K562 (cell line): ENCODE results near the gene SERPIND1. TPM values are rescaled to one million over a fixed set of nuclear protein-coding genes. Genes with fewer than 3 reads are reported as not detected.

Experiments
- EZH2 ChIP-seq: IDR thresholded peaks from 2 replicates; pipeline ENCODE4 v1.6.1; 2012; ENCODE audit warnings: low read depth, mild to moderate bottlenecking, inconsistent platforms, low read length, borderline replicate concordance
- FOXJ2 ChIP-seq: fragments of 200-800 bp; sonication (Bioruptor generic); IDR thresholded peaks from 2 replicates; pipeline ENCODE4 v1.6.1; 2016; ENCODE audit warnings: missing genetic modification characterization, missing compliant biosample characterization
- GABPA ChIP-seq: fragments of 200-800 bp; sonication (Bioruptor generic); conservative IDR thresholded peaks from 2 replicates; pipeline ENCODE4 v1.6.1; 2016; ENCODE audit warnings: low read depth, missing genetic modification characterization, missing compliant biosample characterization
- GABPB2 ChIP-seq: fragments of 250-450 bp; sonication (Bioruptor Pico); conservative IDR thresholded peaks from 2 replicates; pipeline ENCODE4 v1.5.1; 2021; ENCODE audit warnings: mild to moderate bottlenecking
- HNRNPH1 ChIP-seq: fragments of 200-400 bp; formaldehyde crosslinking; optimal IDR thresholded peaks from 2 replicates; pipeline ENCODE3; 2017; ENCODE audit warnings: low read depth, mild to moderate bottlenecking, low read length, moderate library complexity
- MEF2A ChIP-seq: IDR thresholded peaks from 2 replicates; pipeline ENCODE4 v1.6.1; 2011; ENCODE audit warnings: low read depth, mild to moderate bottlenecking, low read length, moderate library complexity; ENCODE audit not compliant: control insufficient read depth
- NEUROD1 ChIP-seq: fragments of 150-350 bp; IDR thresholded peaks from 2 replicates; pipeline ENCODE4 v1.6.1; 2014; ENCODE audit warnings: borderline replicate concordance, low read length, low read depth; ENCODE audit not compliant: partially characterized antibody
- NFATC3 ChIP-seq: fragments of 450-650 bp; IDR thresholded peaks from 2 replicates; pipeline ENCODE4 v1.6.1; 2017; ENCODE audit warnings: mild to moderate bottlenecking
- NFYB ChIP-seq: IDR thresholded peaks from 2 replicates; pipeline ENCODE4 v1.6.1; 2011; ENCODE audit warnings: mild to moderate bottlenecking, moderate library complexity; ENCODE audit not compliant: insufficient read length; ENCODE audit errors: extremely low read depth
- PRMT5 ChIP-seq: sonication (generic); formaldehyde crosslinking; IDR thresholded peaks from 2 replicates; pipeline ENCODE4 v1.5.0; 2020; ENCODE audit warnings: missing genetic modification reagents
- SP1 ChIP-seq: sonication (generic); formaldehyde crosslinking; IDR thresholded peaks from 2 replicates; pipeline ENCODE4 v1.8.1; 2022; ENCODE audit warnings: mild to moderate bottlenecking, missing genetic modification reagents
- ZEB2 ChIP-seq: fragments of 450-650 bp; IDR thresholded peaks from 2 replicates; pipeline ENCODE4 v1.6.1; 2016
- ZNF143 ChIP-seq: sonication (generic); formaldehyde crosslinking; IDR thresholded peaks from 2 replicates; pipeline ENCODE4 v1.9.0; 2022; ENCODE audit warnings: mild to moderate bottlenecking, missing genetic modification reagents
- ZNF609 ChIP-seq: sonication (generic); formaldehyde crosslinking; IDR thresholded peaks from 2 replicates; pipeline ENCODE4 v1.8.1; 2023; ENCODE audit warnings: missing genetic modification reagents, mild to moderate bottlenecking, borderline replicate concordance
- polyA plus RNA-seq, 8 experiments: library from polyadenylated mRNA; depleted of rRNA in 4 of 8; stranded (reverse) in 5 of 8; unstranded in 3 of 8; fragments of >200 nt; fragmentation: Nextera tagmentation in 2 of 8; fragmentation: Illumina TruSeq in 1 of 8; extraction: Ambion mirVana in 2 of 8; extraction: Trizol in 1 of 8; gene quantifications; 2 replicates each; pipeline versions ENCODE4 v1.2.1 to v1.2.3, GENCODE V29; 2011 to 2014; ENCODE audit warnings: inconsistent platforms in 1 of 8, missing spikeins in 1 of 8
- total RNA-seq, 7 experiments: library from RNA; depleted of rRNA in 6 of 7; stranded (reverse); fragments of >200 nt in 6 of 7; fragmentation: Illumina TruSeq in 2 of 7; extraction: Trizol in 2 of 7; gene quantifications; 2 replicates each; pipeline versions ENCODE4 v1.2.1 to v1.2.3, GENCODE V29; 2011 to 2021; ENCODE audit warnings: low replicate concordance in 1 of 7
- TF ChIP-seq, protein P1 (sequence below), 2 experiments: fragments of 450-650 bp in 1 of 2; IDR thresholded peaks; 2 replicates each; pipeline ENCODE4 v1.6.1; 2011 to 2017; ENCODE audit warnings: low read depth in 2 of 2, antibody characterized with exemption in 1 of 2, borderline replicate concordance in 1 of 2, low read length in 1 of 2, mild to moderate bottlenecking in 1 of 2, mixed read lengths in 1 of 2; ENCODE audit not compliant: control insufficient read depth in 1 of 2
- TF ChIP-seq, protein P2 (sequence below): fragments of 250-450 bp; sonication (Bioruptor Pico); IDR thresholded peaks from 2 replicates; pipeline ENCODE4 v1.5.0; 2021

The SERPIND1 gene
- total and polyA plus RNA-seq, 9 of the 15 experiments (the other 6 are each of a cell fraction or from before 2014, with no cell fraction given): 0.04 to 0.11 (median 0.09) TPM; not detected in 6

GRCh38 chr22:20724676-20725454, 49.0 kb upstream of the SERPIND1 start (continued):
- TF ChIP-seq, protein P1, sequence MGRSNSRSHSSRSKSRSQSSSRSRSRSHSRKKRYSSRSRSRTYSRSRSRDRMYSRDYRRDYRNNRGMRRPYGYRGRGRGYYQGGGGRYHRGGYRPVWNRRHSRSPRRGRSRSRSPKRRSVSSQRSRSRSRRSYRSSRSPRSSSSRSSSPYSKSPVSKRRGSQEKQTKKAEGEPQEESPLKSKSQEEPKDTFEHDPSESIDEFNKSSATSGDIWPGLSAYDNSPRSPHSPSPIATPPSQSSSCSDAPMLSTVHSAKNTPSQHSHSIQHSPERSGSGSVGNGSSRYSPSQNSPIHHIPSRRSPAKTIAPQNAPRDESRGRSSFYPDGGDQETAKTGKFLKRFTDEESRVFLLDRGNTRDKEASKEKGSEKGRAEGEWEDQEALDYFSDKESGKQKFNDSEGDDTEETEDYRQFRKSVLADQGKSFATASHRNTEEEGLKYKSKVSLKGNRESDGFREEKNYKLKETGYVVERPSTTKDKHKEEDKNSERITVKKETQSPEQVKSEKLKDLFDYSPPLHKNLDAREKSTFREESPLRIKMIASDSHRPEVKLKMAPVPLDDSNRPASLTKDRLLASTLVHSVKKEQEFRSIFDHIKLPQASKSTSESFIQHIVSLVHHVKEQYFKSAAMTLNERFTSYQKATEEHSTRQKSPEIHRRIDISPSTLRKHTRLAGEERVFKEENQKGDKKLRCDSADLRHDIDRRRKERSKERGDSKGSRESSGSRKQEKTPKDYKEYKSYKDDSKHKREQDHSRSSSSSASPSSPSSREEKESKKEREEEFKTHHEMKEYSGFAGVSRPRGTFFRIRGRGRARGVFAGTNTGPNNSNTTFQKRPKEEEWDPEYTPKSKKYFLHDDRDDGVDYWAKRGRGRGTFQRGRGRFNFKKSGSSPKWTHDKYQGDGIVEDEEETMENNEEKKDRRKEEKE (IDR thresholded peaks at IDR 0.05; ENCODE audit: borderline replicate concordance in 1 of 2, control insufficient read depth in 1 of 2, low read depth in 2 of 2, low read length in 1 of 2): no peak
- no peak for TF ChIP-seq FOXJ2 (tag)
- TF ChIP-seq NEUROD1: peak; percentile 14
- no peak for TF ChIP-seq GABPB2 (CRISPR knock-in tag)
- TF ChIP-seq EZH2: no peak
- TF ChIP-seq NFYB: no peak
- TF ChIP-seq PRMT5 (CRISPR knock-in tag): 0 out of 2 replicates have a peak, but pooled peaks have one; percentile 20
- TF ChIP-seq, protein P2, sequence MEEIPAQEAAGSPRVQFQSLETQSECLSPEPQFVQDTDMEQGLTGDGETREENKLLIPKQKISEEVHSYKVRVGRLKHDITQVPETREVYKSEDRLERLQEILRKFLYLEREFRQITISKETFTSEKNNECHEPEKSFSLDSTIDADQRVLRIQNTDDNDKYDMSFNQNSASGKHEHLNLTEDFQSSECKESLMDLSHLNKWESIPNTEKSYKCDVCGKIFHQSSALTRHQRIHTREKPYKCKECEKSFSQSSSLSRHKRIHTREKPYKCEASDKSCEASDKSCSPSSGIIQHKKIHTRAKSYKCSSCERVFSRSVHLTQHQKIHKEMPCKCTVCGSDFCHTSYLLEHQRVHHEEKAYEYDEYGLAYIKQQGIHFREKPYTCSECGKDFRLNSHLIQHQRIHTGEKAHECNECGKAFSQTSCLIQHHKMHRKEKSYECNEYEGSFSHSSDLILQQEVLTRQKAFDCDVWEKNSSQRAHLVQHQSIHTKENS: no peak
- TF ChIP-seq GABPA (tag): no peak
- TF ChIP-seq SP1: peak; percentile 48; the same call in 1 of the 2 replicates
- TF ChIP-seq NFATC3: no peak
- TF ChIP-seq ZNF609: 0 out of 2 replicates have a peak, but pooled peaks have one; percentile 34
- no peak for TF ChIP-seq ZEB2
- no peak for TF ChIP-seq ZNF143 (CRISPR knock-in tag)
- no peak for TF ChIP-seq MEF2A
- TF ChIP-seq HNRNPH1: no peak
